Measurements from ENCODE around the gene LGALS7B. TPM values are rescaled to one million over a fixed set of nuclear protein-coding genes. Genes with fewer than 3 reads are reported as not detected.
"Not testable (repeated sequence)": the region's sequence is repeated elsewhere in the genome, so short reads cannot be mapped to it uniquely, and the experiment has no call there.

The LGALS7B gene
- polyA plus RNA-seq, 3 donors = 2.0 to 3.2 (median 2.2) TPM

DNA sequence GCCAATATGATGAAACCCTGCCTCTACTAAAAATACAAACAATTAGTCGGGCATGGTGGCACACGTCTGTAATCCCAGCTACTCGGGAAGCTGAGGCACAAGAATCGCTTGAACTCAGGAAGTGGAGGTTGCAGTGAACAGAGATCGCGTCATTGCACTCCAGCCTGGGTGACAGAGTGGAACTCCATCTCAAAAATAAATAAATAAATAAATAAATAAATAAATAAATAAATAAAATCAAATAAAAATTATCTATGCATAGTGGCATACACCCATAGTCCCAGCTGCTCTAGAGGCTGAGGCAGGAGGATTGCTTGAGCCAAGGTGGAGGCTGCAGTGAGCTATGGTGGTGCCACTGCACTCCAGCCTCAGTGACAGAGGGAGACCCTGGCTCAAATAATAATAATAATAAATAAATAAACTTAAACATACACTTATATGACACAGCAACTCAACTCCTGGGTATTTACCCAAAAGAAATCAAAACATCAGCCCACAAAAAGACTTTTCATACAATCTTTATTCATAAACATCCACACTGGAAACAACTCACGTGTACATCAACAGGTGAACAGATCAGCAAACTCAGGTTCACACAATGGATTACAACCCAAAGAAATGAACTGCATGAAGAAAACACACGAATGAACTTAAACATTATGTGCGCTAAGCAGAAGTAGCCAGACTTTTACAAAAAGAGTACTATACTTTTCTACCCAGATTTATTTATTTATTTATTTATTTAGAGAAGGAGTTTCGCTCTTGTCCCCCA, 22.5 kb upstream of the LGALS7B start:
- DNase-seq = no peak

DNA sequence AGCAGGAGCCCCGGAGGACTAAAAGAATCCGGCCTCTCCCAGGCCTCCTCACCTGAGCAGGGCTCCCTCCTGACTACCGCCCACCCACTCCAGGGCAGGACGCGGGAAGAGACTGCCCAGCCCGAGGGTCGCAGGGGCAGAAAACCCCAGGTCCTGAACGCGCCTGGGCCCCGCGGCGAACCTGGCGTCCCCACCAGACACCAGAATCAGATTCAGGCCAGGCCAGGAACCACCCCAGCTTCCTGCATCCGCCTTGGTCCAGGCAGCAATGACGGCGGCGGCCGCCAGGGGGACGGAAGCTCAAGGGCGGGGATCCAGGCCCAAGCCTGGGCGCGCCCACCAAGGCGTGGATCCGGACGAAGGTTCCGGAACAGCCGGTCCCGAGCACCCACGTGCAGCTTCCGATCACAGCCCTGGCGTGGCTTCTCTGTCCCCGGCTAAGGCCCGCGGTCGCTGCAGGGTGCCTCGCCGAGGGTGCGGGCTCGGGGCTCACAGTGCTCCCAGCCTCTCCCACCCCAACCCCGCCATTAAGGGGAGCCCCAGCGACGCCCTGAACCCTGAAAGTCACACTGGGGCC, 19.3 kb upstream of the LGALS7B start:
- DNase-seq = peak; percentile 65

GRCh38 chr19:38770228-38770948, 18.6 kb upstream of the LGALS7B start:
- not testable (repeated sequence) for DNase-seq

DNA sequence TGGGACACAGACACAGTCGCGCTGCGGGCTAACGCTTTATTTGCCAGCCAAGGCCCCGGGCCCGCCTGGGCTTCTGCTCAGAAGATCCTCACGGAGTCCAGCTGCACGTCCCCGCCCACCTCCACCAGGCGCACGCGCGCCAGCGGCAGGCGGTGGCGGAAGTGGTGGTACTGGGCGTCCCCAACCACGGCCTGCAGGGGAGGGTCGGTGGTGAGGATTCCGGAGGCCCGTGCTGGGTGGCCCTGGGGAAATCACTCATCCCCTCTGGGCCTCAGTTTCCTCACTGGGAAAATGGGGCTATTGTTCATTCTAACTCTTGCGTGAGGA, 18.1 kb upstream of the LGALS7B start:
- DNase-seq = not testable (repeated sequence)

DNA sequence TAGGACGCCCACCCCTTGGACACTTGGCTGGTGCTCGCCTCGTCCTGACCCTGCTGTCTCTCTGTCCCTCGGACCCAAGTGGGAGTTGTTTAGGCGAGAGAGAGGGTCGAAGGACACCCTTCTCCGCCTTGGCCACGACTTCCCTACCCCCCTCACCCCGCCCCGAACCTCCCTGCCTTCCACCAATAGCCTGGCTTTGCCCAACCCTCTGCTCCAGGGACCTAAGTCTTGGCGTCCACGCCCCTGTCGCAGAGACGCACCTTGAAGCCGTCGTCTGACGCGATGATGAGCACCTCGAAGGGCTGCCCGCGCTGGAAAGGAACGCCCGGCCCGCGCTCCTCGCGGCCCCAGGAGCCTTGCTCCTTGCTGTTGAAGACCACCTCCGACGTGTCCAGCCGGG, 17.4 kb upstream of the LGALS7B start:
- DNase-seq = not testable (repeated sequence)

DNA sequence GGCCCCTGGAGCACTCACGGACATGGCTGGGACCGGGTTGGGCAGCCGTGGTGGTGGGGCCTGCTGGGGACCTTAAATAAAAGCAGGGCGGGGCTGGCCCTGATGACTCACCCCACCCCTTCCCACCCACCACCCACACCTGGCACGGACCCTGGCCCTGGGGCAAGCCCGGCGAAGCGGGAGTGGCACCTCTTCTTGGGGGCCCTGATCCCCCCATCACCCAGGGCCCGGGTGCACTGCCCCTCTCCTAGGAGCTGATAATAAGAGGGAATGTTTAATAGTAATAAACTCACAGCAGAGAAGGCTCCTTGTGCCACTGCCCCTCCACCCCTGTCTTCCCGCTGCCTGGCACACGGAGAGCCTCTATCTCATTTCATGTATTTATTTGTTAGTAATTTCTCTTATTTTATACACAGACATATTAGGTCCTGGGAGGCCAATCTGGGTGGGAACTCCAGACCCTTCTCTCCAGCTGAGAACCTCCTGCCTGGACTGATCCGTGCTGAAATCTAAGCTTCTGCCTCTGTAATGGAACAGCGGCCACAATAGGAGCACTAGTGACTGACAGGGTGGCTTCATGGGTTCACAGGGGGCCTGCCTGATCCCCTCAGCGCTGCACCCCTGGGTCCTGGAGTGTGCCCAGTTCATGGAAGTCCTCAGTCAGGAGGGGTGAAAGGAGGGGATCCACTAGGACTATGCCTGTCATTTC, 15.4 kb upstream of the LGALS7B start, which contains the start of gene LGALS7:
TSS of gene LGALS7 (minus strand) at position 49 of the 709 bp plus-strand sequence. CDS start at position 24, 25 bp downstream.
- DNase-seq = no peak

DNA sequence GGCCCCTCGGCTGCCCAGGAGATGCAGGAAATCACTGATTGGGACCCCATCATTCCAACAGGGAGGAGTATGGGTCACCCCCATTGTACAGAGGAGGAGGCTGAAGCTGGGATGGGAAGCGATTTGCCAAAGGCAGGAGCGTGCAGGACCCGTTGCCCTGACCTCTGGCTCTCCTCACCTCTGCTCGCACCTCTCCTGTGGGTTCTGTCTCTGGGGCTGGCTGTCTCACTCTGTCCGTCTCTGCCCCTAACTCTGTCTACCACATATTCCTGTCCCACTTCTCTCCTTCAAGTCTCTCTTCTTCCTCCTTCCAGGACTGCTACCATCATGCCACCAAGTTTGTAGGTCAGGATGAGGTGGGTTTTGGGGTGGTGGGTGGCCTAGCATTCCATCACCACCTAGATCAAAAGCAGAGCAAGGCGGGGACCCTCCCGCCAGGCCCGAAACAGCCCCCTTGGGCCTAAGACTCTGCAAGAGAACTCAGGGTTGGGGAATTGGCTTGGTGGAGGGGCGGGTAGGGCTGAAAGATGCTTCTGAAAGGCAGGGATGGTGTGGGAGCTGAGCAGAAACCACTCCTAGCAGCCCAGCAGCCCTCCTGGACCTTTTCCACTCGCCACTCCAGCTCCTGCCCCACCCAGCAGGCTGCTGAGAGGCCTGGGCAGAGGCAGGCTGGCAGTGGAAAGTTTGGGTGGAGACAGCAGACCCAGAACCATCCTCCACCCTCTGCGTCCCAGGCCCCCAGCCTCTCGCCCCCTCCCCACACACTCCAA, 14.6 kb upstream of the LGALS7B start:
- no peak for DNase-seq

DNA sequence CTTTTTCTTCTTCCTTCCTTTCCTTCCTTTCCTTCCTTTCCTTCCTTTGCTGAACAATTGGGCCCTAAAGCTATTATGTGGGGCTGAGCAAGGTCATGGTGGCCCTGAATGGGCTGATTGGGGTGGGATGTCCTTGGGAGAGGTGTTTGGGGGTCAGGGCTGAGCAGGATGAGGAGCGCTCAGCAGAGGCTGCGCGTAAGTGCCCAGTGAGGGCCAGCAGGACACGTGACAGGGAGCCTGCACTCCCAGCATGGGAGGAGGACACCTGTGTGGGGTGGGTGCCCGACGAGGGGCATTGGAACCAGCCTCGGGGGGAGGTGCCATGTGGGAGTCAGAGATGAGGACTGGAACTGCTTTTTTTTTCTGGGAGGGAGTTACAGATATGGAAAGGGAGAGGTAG, 10.3 kb upstream of the LGALS7B start:
- DNase-seq = no peak

DNA sequence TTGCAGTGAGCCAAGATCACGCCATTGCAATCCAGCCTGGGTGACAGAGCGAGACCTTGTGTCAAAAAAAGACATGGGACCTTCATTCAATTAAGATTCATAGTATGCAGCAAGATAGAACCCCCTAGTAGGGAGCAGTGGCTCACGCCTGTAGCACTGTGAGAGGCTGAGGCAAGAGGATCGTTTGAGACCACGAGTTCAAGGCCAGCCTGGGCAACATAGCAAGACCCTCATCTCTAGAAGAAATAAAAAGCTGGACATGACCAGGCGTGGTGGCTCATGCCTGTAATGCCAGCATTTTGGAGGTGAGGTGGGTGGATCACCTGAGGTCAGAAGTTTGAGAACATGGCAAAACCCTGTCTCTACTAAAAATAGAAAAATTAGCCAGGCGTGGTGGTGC, 8.6 kb upstream of the LGALS7B start:
- no peak for DNase-seq

- DNase-seq = no peak
These were observed 7.9 kb upstream of the LGALS7B start for GRCh38 chr19:38781058-38781457.

- DNase-seq = not testable (repeated sequence)
These were observed 6.8 kb upstream of the LGALS7B start for GRCh38 chr19:38782212-38782611.

DNA sequence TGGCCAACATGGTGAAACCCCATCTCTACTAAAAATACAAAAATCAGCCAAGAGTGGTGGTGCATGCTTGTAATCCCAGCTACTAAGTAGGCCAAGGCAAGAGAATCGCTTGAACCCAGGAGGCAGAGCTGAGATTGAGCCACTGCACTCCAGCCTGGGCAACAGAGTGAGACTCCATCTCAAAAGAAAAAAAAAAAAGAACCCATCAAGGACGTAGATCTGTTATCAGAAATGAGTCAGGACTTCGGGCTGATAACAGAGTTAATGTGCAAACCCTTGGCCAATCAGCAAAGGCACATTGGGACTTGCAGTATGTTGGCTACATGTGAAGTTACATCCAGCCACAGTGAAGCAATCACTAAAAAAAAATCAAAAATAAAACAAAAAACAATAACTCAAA, 4.8 kb upstream of the LGALS7B start:
- no peak for DNase-seq

DNA sequence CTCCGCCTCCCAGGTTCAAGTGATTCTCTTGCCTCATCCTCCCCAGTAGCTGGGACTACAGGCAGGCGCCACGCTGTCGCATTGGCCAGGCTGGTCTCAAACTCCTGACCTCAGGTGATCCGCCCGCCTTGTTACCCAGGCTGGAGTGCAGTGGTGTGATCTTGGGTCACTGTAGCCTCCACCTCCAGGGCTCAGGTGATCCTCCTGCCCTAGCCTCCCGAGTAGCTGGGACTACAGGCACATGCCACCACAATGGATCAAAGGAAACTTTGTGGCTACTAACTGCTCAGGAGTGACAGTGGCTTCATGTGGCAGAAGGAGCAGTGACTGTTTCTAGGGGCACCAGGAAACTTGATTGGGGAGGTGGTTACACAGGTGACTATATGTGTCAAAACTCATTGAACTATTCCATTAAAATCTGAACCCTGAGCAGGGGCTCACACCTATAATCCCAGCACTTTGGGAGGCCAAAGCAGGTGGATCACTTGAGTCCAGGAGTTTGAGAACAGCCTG, 3.8 kb upstream of the LGALS7B start:
- no peak for DNase-seq

DNA sequence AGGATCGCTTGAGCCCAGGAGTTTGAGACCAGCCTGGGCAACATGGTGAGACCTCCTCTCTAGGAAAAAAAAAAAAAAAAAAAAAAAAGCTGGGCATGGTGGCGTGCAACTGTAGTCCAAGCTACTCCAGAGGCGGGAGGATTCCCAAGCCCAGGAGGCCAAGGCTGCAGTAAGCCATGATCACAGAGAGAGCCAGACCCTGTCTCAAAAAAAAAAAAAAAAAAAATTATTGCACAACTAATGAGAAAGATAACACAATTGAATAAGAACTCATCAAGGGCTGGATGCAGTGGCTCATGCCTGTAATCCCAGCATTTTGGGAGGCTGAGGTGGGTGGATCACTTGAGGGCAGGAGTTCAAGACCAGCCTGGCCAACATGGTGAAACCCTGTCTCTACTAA, 2.9 kb upstream of the LGALS7B start:
- DNase-seq = not testable (repeated sequence)

GRCh38 chr19:38786572-38787265, 2.3 kb upstream of the LGALS7B start:
- DNase-seq = no peak

DNA sequence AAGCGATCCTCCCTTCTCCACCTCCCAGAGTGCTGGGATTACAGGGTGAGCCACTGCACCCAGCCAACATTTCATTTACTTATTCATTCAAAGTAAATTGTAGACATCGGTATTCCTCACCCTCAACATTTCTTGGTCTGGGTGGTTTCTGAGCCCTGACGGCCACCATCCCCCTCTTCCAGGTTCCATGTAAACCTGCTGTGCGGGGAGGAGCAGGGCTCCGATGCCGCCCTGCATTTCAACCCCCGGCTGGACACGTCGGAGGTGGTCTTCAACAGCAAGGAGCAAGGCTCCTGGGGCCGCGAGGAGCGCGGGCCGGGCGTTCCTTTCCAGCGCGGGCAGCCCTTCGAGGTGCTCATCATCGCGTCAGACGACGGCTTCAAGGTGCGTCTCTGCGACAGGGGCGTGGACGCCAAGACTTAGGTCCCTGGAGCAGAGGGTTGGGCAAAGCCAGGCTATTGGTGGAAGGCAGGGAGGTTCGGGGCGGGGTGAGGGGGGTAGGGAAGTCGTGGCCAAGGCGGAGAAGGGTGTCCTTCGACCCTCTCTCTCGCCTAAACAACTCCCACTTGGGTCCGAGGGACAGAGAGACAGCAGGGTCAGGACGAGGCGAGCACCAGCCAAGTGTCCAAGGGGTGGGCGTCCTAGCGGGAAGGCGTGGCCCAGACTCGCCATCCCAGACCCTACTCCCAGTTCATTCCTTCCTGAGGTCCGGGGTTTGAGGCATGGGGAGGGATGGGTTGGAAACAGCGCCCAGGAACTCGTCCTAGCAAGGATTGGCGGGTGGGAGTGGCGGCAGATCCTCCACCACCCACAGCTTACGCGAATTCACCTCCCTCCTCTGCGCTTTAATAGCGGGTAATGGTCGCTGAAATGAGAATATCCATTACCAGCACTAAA, 1.8 kb downstream of the LGALS7B start:
- not testable (repeated sequence) for DNase-seq

GRCh38 chr19:38791451-38792064, 2.6 kb downstream of the LGALS7B start:
- not testable (repeated sequence) for DNase-seq

GRCh38 chr19:38792250-38793111, 3.5 kb downstream of the LGALS7B start:
- peak; percentile 14 for DNase-seq

All from renal pelvis (tissue), 4 donors.